HL-60 (cell line): ENCODE results near the gene RERG.

ENCODE experiments used
- POLR2AphosphoS5 ChIP-seq: IDR thresholded peaks from 2 replicates; pipeline ENCODE4 v1.6.1; 2012; ENCODE audit warnings: low read depth
- SPI1 ChIP-seq: IDR thresholded peaks from 2 replicates; pipeline ENCODE4 v1.6.1; 2012; ENCODE audit warnings: low read depth, mild to moderate bottlenecking, borderline replicate concordance
- TF ChIP-seq, protein P1 (sequence below): IDR thresholded peaks from one replicate; pipeline ENCODE4 v1.5.1; 2011; ENCODE audit warnings: low read length, control low read depth, inconsistent platforms; ENCODE audit not compliant: insufficient read depth

DNA sequence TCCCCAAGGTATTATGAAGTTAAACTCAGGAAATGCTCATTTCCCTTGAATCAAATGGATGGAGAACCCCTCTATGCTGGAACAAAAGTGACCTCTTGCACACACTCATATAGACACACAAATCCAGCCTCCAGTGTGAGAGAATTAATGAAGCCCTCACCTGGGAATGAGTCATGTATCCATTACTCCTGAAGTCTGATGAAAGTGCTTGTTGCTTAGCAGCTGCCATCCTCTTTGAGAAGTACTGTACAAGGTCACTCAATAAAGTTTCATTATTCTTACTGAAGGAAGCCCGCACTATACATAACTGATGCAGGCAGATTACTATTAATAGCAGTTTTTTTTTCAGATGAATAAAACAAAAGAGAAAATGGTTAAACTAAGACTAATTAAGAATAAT lies 102.3 kb downstream of the RERG start:
- TF ChIP-seq, protein P1, sequence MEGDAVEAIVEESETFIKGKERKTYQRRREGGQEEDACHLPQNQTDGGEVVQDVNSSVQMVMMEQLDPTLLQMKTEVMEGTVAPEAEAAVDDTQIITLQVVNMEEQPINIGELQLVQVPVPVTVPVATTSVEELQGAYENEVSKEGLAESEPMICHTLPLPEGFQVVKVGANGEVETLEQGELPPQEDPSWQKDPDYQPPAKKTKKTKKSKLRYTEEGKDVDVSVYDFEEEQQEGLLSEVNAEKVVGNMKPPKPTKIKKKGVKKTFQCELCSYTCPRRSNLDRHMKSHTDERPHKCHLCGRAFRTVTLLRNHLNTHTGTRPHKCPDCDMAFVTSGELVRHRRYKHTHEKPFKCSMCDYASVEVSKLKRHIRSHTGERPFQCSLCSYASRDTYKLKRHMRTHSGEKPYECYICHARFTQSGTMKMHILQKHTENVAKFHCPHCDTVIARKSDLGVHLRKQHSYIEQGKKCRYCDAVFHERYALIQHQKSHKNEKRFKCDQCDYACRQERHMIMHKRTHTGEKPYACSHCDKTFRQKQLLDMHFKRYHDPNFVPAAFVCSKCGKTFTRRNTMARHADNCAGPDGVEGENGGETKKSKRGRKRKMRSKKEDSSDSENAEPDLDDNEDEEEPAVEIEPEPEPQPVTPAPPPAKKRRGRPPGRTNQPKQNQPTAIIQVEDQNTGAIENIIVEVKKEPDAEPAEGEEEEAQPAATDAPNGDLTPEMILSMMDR, result no peak
- TF ChIP-seq SPI1, result no peak
- TF ChIP-seq POLR2AphosphoS5, result no peak
